Right atrium auricular region (tissue), 2 donors: ENCODE results near the gene OR2S2. TPM values are rescaled to one million over a fixed set of nuclear protein-coding genes. Genes with fewer than 3 reads are reported as not detected.

Experiments
- DNase-seq: peaks from one replicate; pipeline ENCODE4 v3.0.0-alpha.2; 2019; ENCODE audit warnings: low spot score
- H3K27ac ChIP-seq, 2 donors: fragments of 200-600 bp; sonication (generic); 1 replicate in 1 of 2; 2 replicates in 1 of 2; pipeline ENCODE4 v1.5.1; 2016 to 2019
- H3K27me3 ChIP-seq, 2 donors: fragments of 200-600 bp; sonication (generic); one replicate each; pipeline versions ENCODE4 v1.5.1 to v1.6.0; 2017 to 2019
- H3K36me3 ChIP-seq: fragments of 200-600 bp; sonication (generic); one replicate; pipeline ENCODE4 v1.5.1; 2016
- H3K4me1 ChIP-seq, 2 donors: fragments of 200-600 bp; sonication (generic); one replicate each; pipeline versions ENCODE4 v1.5.1 to v1.6.0; 2017 to 2019
- H3K4me3 ChIP-seq, 2 donors: fragments of 200-600 bp; sonication (generic); 1 replicate in 1 of 2; 2 replicates in 1 of 2; pipeline ENCODE4 v1.5.1; 2017 to 2019; ENCODE audit warnings: mild to moderate bottlenecking in 1 of 2, moderate library complexity in 1 of 2
- H3K9me3 ChIP-seq, 2 donors: fragments of 200-600 bp; sonication (generic); one replicate each; pipeline ENCODE4 v1.5.1; 2019
- total RNA-seq, 2 donors: library from RNA; depleted of rRNA; stranded (reverse); fragments of >200 nt; gene quantifications; one replicate each; pipeline ENCODE4 v1.1.0, GENCODE V29; 2016
- TF ChIP-seq, protein P1 (sequence below), 2 donors: fragments of 200-600 bp; sonication (generic); IDR thresholded peaks; one replicate each; pipeline ENCODE4 v1.5.1; 2019; ENCODE audit warnings: antibody characterized with exemption in 2 of 2

OR2S2 gene
- total RNA-seq, 2 donors from 2014 or later, result not detected

DNA sequence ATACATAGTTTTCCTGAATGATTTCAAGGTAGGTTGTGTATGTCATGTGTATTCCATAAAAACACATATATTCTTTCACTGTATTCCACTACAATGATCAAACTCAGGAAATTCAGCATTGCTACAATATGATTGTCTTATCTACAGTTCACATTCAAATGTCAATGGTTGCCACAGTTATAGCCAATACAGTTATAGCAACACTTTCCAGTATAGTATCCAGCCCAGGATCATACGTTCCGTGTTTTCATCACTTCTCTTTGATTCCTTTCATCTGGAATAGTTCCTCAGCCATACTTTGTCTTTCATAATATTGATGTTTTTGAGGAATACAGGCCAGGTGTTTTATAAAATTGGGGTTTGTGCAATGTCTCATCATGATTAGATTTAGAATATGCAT is 9.5 kb downstream of the OR2S2 start:
- TF ChIP-seq, protein P1, sequence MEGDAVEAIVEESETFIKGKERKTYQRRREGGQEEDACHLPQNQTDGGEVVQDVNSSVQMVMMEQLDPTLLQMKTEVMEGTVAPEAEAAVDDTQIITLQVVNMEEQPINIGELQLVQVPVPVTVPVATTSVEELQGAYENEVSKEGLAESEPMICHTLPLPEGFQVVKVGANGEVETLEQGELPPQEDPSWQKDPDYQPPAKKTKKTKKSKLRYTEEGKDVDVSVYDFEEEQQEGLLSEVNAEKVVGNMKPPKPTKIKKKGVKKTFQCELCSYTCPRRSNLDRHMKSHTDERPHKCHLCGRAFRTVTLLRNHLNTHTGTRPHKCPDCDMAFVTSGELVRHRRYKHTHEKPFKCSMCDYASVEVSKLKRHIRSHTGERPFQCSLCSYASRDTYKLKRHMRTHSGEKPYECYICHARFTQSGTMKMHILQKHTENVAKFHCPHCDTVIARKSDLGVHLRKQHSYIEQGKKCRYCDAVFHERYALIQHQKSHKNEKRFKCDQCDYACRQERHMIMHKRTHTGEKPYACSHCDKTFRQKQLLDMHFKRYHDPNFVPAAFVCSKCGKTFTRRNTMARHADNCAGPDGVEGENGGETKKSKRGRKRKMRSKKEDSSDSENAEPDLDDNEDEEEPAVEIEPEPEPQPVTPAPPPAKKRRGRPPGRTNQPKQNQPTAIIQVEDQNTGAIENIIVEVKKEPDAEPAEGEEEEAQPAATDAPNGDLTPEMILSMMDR (IDR thresholded peaks at IDR 0.05), result no peak
- Histone ChIP-seq H3K4me1 (peaks cover 0 to 26% of the 10 kb centered on the region in 2 donors), H3K4me3 (no peak overlapping the region), H3K27me3 (no peaks in the 10 kb centered on the region), H3K27ac (peak overlapping the region in 1 of 2 donors; percentile 42), H3K9me3 (no peaks in the 10 kb centered on the region), H3K36me3 (no peaks in the 10 kb centered on the region)
- no peak for DNase-seq

GRCh38 chr9:35945341-35946018 is 12.5 kb downstream of the OR2S2 start:
- Histone ChIP-seq H3K4me3 (peak overlapping the region; percentile 17 to 22), H3K4me1 (peaks cover 0 to 26% of the 10 kb centered on the region in 2 donors), H3K27ac (peak overlapping the region; percentile 37 to 48), H3K27me3 (no peaks in the 10 kb centered on the region), H3K9me3 (no peaks in the 10 kb centered on the region), H3K36me3 (no peaks in the 10 kb centered on the region)
- TF ChIP-seq, protein P1 (IDR thresholded peaks at IDR 0.05), result peak; percentile 89
- peak; percentile 81 for DNase-seq

DNA sequence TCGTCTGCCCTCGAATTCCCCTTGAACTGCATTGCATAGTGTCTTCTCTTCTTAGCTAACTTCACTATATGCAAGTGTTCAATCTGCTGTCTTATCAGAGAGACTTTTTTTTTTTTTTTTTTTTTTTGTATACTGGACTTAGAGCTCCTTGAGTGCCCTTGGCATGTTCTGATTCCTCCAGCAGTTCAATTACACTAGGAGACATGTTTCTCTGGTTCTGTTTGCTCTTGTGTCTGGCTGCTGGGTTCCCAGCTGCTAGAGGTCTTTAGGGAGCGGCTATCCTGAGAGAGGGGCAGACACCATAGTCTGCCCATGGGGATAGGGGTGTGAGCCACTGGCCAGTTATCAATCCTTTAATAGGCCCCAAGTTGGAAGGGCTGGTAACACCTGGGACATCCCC is 13.1 kb downstream of the OR2S2 start:
- H3K4me3 ChIP-seq, result no peak overlapping the region
- no peaks in the 10 kb centered on the region for H3K27me3 ChIP-seq
- no peaks in the 10 kb centered on the region for H3K9me3 ChIP-seq
- TF ChIP-seq, protein P1 (IDR thresholded peaks at IDR 0.05), result no peak
- H3K27ac ChIP-seq, result peak overlapping the region; percentile 37 to 48
- H3K4me1 ChIP-seq, result peaks cover 0 to 26% of the 10 kb centered on the region in 2 donors
- no peaks in the 10 kb centered on the region for H3K36me3 ChIP-seq
- DNase-seq, result no peak

DNA sequence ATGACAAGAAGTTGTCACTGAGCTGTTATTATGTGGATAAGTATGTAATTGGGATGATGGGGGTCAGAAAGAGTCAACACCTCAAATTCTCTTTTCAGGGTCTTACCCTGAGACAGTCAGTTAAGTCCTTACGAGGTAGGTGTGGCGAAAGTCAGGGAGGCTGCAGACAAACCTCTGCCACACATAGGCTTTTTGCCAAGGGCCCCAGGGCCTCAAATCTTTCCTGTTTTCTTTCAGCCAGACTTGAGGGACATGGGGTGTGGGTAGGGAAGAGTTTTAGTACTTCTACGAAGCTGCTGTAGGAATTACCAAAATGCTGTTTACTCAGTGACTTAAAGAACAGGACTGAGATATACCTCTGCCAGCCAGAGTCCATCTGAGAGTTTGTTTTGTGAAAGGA is 13.8 kb downstream of the OR2S2 start:
- Histone ChIP-seq H3K36me3 (no peaks in the 10 kb centered on the region), H3K4me1 (peaks cover 0 to 22% of the 10 kb centered on the region in 2 donors), H3K27me3 (no peaks in the 10 kb centered on the region), H3K27ac (no peak overlapping the region), H3K9me3 (no peaks in the 10 kb centered on the region), H3K4me3 (no peak overlapping the region)
- TF ChIP-seq, protein P1 (IDR thresholded peaks at IDR 0.05), result no peak
- DNase-seq, result no peak

- Histone ChIP-seq H3K27ac (no peak overlapping the region), H3K4me3 (no peak overlapping the region), H3K36me3 (no peaks in the 10 kb centered on the region), H3K4me1 (peaks cover 0 to 17% of the 10 kb centered on the region in 2 donors), H3K27me3 (no peaks in the 10 kb centered on the region), H3K9me3 (no peaks in the 10 kb centered on the region)
- no peak for DNase-seq
- TF ChIP-seq, protein P1 (IDR thresholded peaks at IDR 0.05), result no peak
Measured at GRCh38 chr9:35942286-35942685, 15.7 kb downstream of the OR2S2 start.
